NCI-H1048 (cell line): Measurements from ENCODE around the gene ZNF684.
"Not testable (repeated sequence)": the region's sequence is repeated elsewhere in the genome, so short reads cannot be mapped to it uniquely, and the experiment has no call there.

Experiments used
- DNase-seq: peaks from one replicate; lab custom pipeline; 2025; lab: John Stamatoyannopoulos, UW

The ZNF684 gene

DNA sequence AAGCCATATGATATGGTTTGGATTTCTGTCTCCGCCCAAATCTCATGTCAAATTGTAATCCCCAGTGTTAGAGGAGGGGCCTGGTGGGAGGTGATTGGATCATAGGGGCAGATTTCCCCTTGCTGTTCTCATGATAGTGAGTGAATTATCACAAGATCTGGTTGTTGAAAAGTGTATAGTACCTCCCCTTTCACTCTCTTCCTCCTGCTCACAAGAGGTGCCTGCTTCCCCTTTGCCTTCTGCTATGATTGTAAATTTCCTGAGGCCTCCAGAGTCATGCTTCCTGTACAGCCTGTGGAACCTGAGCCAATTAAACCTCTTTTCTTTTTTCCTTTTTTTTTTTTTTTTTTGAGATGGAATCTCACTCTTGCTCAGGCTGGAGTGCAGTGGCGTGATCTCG lies 43.4 kb downstream of the ZNF684 start:
- not testable (repeated sequence) for DNase-seq

DNA sequence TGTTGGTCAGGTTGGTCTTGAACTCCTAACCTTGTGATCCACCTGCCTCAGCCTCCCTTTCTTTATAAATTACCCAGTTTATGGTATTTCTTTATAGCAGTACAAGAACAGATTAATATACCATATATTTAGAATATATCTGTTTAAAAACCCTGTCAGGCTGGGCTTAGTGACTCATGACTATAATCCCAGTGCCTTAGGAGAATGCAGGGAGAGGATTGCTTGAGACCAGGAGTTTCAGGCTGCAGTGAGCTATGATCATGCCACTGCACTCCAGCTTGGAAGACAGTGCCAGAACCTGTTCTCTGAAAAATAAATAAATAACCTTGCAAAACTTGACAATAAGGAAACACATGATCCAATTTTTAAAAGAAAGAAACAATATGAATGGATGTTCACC lies 43.9 kb downstream of the ZNF684 start:
- no peak for DNase-seq

DNA sequence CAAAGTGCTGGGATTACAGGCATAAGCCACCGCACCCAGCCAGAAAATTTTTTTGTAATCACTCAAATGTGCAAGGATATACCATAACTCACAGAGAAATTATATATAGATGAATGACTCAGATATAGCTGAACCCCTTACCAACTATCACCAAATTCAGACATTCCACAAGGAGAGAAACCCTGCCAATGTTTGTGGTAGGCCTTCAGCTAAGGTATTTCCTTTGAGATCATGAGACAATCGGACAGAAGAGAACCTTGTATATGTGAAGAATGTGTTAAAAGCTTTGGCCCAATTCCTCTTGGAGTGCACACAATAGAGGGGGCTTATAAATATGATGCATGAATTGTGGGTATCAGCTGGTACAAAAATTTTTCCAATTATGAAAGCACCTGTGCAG lies 50.7 kb downstream of the ZNF684 start:
- no peak for DNase-seq

DNA sequence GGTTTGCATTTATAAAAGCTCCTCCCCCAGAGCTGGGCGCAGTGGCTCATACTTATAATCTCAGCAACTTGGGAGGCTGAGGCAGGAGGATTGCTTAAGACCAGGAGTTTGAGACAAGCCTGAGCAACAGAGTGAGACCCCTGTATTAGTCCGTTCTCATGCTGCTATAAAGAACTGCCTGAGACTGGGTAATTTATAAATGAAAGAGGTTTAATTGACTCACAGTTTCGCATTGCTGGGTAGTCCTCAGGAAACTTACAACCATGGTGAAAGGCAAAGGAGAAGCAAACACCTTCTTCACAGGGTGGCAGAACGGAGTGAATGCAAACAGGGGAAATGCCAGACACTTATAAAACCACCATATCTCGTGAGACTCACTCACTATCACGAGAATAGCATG lies 52.5 kb downstream of the ZNF684 start:
- DNase-seq = no peak

DNA sequence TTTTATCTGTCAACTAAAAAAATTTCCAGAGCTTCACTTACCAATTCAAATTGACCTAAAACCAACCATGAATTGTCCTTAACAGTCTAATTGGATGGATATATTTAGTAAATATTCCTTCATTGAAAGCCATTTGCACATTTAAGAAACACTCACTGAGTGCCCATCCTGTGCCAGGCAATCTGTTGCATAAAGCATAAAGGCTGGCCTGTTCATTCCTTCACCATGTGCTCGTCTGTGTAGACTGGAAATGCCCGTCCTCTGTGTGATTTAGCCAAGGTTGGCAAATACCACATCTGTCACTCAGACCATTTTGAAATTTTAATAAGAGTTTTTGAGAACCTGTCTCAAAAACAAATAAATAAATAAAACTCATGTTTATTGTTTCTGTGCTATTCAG lies 57.1 kb downstream of the ZNF684 start:
- no peak for DNase-seq

DNA sequence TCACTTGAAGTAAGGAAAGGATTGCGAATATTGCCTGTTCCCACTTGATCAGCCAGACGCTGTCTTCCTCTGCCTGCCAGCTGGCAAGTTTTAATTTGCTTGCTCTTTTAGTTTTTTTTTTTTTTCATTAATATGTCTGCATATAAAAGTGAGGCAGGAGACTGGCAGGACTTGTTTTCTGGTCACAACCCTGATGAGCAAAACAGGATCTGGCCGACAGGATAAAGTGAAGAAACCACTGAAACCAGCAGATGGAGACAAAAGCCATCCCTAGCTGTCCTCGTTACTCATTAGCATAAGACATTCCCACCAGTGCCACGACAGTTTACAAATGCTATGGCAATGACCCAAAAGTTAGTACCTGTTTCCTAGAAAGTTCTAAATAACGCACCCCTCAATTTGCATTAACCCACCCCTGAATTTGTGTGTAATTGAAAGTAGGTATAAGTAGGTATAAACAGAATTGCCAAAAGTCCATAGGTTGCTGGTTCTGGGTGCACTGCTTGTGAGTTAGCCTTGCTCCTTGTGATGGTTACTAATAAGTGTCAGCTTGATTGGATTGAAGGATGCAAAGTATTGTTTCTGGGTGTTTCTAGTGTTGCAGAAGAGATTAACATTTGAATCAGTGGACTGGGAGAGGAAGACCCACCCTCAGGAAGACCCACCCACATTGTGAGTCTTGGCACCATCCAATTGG lies 60.8 kb downstream of the ZNF684 start:
- DNase-seq = no peak

DNA sequence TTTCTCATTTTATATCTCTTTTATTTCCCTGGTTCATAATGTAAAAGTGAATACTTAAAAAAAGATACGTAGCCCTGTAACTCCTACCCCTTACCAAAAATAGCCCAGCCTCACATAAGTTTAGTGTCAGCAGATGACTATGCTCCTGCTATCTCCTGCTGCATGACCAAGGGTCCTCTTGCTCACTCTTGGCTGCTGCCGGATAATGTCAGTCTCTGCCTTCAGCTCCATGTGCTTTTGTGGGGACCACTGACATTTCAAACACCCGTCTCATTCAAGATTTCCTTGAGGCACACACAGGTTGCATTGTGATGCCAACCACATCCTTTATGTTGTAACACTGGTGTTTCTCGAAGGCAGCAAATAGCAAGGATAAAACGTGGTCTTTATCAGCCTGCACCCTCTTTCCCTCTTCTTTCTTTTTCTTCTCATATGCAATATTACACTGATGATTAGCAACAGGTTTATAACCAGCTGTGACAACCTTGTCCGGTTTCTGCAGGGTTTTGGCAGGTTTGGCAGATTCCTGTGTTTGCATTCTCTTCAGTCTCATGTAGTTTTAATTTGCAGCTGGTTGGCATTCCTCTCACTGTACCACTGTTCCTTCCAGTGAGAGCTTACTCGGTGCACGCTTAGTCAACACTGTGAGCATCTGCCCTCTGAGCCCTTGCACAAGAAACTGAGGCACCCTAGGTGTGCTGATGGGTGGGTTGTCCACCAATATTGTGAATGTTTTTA lies 62.2 kb downstream of the ZNF684 start:
- no peak for DNase-seq

DNA sequence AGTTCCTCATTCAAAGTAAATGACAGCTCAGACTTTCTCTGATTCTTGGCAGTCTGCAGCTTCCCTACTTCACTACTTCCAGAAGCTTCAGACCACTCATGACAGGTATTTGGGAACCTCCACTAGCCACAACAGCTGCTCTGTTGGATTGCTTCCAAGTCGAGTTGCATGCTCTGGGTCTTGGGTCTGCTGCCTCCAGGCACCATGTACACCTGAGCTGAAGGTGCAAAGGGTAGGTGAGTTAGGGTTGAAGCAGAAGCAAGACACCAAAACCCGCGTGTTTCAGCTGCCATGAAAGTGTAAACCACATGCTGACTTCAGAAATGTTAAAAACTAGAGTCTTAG lies 62.7 kb downstream of the ZNF684 start:
- no peak for DNase-seq

DNA sequence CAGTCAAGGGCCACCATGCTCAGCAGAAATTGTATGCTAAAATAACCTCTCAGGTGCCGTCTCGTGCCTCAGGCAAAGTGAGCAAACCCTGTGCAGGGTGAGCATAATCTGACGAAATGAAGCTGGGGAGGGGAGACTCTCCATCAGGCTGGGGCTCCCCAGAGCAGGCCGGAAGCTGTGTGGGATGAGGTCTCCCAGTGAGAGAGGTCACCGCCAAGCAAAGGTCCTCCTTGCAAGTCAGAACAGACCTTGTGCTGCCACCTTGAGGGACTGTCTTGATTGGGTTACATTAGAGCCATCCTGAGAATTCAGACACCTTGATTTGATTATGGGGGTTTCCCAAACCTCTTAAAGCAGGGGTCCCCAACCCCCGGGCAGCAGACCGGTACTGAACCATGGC lies 64.2 kb downstream of the ZNF684 start:
- DNase-seq = no peak
